HT-29 (cell line): ENCODE measurements around the gene DCAF10. TPM values are rescaled to one million over a fixed set of nuclear protein-coding genes. Genes with fewer than 3 reads are reported as not detected.
"Not testable (repeated sequence)": the region's sequence is repeated elsewhere in the genome, so short reads cannot be mapped to it uniquely, and the experiment has no call there.

Experiments used
- DNase-seq: peaks from one replicate; pipeline ENCODE4 v3.0.0-alpha.2; 2015; ENCODE audit warnings: low spot score
- total RNA-seq: library from RNA; depleted of rRNA; stranded (reverse); fragments of >200 nt; shearing (Covaris generic); gene quantifications from 2 replicates; pipeline ENCODE4 v1.2.3, GENCODE V29; 2014; rRNA removed

DCAF10 gene, protein sequence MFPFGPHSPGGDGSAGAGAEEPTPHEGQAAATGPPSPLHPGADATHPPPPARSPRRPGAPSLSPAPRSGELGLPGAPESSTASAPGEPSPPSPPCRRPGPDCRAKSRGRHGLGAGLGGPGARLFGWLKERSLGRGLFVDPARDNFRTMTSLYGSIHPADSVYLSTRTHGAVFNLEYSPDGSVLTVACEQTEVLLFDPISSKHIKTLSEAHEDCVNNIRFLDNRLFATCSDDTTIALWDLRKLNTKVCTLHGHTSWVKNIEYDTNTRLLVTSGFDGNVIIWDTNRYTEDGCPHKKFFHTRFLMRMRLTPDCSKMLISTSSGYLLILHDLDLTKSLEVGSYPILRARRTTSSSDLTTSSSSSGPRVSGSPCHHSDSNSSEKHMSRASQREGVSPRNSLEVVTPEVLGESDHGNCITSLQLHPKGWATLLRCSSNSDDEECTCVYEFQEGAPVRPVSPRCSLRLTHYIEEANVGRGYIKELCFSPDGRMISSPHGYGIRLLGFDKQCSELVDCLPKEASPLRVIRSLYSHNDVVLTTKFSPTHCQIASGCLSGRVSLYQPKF
- total RNA-seq = 5.2 and 6.0 TPM in 2 replicates

DNA sequence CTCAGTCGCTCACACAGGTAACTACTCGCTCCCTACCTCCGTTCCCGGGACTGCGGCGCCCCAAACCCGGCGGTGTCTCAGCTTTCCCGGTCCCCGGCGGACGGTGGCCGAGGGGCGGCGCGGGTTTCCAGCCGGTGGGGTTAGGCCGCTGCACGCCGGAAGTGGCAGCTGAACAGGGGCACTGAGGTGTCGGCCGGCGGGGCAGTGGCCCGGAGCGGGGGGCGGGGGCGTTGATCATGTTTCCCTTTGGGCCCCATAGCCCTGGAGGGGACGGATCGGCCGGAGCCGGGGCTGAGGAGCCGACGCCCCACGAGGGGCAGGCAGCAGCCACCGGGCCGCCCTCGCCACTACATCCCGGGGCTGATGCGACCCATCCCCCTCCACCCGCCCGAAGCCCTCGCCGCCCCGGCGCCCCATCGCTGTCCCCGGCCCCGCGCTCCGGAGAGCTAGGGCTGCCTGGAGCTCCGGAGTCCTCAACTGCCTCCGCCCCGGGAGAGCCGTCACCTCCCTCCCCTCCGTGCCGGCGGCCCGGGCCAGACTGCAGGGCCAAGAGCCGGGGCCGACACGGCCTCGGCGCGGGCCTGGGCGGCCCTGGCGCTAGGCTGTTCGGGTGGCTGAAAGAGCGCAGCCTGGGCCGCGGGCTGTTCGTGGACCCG is at the start of gene DCAF10:
TSS of gene DCAF10 (plus strand) at position 167 of the 656 bp plus-strand sequence. CDS start at position 237, 70 bp downstream.
- peak; percentile 78 for DNase-seq

GRCh38 chr9:37751186-37751585 is 49.4 kb upstream of the DCAF10 start:
- no peak for DNase-seq

DNA sequence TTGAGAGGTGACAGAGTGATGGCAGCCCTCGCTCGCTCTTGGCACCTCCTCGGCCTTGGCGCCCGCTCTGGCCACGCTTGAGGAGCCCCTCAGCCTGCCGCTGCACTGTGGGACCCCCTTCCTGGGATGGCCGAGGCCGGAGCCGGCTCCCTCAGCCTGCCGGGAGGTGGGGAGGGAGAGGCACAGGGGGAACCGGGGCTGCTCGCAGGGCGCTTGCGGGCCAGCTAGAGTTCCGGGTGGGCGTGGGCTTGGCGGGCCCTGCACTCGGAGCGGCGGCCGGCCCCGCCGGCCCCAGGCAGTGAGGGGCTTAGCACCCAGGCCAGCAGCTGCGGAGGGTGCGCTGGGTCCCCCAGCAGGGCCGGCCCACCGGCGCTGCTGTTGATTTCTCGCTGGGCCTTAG is 48.9 kb upstream of the DCAF10 start:
- DNase-seq = not testable (repeated sequence)

DNA sequence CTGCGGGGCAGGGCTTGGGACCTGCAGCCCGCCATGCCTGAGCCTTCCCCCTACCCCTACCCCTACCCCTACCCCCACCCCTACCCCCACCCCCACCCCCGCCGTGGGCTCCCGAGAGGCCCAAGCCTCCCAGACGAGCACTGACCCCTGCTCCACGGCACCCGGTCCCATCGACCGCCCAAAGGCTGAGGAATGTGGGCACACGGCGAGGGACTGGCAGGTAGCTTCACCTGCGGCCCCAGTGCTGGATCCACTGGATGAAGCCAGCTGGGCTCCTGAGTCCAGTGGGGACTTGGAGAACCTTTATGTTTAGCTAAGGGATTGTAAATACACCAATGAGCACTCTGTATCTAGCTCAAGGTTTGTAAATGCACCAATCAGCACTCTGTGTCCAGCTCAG is 48.5 kb upstream of the DCAF10 start:
- not testable (repeated sequence) for DNase-seq

DNA sequence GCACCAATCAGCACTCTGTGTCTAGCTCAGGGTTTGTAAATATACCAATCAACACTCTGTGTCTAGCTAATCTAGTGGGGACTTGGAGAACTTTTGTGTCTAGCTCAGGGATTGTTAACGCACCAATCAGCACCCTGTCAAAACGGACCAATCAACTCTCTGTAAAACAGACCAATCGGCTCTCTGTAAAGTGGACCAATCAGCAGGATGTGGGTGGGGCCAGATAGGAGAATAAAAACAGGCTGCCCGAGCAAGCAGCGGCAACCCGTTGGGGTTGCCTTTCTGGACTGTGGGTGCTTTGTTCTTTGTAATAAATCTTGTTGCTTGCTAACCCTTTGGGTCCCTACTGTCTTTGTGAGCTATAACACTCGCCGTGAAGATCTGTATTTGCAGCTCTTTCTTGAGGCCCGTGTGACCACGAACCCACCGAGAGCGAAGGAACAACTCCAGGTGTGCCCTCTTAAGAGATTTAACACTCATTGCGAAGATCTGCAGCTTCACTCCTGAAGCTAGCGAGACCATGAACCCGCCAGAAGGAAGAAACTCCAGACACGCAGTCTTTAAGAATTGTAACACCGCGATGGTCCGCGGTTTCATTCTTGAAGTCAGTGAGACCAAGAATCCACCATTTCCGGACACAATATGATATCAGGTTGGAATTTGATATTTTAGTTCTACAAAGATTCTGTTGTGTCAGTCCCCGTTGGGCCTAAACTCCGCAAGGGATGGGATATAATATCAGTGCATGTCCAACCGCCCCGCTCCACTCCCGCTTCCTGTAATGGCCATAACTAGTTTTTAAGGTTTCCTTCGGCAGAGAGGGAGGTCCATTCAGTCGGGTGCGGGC is 47.7 kb upstream of the DCAF10 start:
- no peak for DNase-seq

GRCh38 chr9:37753489-37754190 is 47.0 kb upstream of the DCAF10 start, which contains the start of gene TRMT10B:
Gene TRMT10B, plus strand, starts transcription at chr9:37753805. Its CDS starts 8,127 bp downstream, at chr9:37761932.
- DNase-seq = peak; percentile 45

- no peak for DNase-seq
Observed at GRCh38 chr9:37758747-37759146, 41.9 kb upstream of the DCAF10 start.

DNA sequence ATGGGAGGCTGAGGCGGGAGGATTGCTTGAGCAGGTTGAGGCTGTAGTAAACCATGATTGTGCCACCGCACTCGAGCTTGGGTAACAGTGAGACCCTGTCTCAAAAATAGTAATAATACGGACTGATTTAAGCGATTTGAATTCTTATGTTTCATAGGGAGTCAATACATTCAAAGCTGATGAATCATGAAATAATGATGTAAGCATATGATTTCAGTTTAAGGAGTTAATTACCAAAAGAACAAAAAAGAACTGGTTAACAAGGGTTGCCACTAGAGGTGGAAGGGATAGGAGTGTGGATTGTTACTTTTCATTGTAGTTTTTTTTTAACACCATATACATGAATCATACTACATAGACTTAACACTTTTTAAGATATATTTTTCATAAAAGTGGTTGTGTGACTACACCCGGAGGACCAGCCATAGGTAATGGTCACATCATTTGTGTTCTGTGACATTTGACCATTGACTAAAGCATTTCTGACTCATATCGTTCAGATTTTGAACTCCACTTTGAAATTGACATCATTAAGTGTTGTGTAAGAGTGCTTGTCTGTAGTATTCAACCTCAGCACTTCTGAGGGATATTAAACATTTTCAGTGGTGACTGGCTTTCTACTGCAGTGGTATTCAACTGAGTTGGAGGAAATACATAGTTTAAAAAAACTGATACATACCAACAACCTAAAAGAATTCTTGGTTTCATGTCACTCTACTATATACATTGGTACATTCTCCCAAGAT is 40.0 kb upstream of the DCAF10 start:
- no peak for DNase-seq

DNA sequence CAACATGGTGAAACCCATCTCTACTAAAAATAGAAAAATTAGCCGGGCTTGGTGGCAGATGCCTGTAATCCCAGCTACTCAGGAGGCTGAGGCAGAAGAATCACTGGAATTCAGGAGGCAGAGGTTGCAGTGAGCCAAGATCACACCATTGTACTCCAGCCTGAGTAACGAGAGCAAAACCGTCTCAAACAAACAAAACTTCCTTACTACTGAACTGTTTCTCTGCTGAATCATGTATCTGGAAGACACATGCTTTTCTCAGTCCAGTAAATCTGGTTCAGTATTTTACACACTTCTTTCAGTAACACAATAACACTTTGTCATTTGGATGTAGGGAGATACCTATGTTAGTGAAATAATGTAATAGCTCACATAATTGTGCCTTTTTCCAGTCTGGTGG is 39.1 kb upstream of the DCAF10 start:
- DNase-seq = no peak

DNA sequence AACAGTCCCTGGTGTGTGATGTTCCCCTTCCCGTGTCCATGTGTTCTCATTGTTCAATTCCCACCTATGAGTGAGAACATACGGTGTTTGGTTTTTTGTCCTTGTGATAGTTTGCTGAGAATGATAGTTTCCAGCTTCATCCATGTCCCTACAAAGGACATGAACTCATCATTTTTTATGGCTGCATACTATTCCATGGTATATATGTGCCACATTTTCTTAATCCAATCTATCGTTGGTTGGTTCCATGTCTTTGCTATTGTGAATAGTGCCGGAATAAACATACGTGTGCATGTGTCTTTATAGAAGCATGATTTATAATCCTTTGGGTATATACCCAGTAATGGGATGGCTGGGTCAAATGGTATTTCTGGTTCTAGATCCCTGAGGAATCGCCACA is 35.3 kb upstream of the DCAF10 start:
- DNase-seq = not testable (repeated sequence)

GRCh38 chr9:37769306-37769705 is 31.3 kb upstream of the DCAF10 start:
- DNase-seq = no peak

GRCh38 chr9:37769995-37770394 is 30.6 kb upstream of the DCAF10 start:
- no peak for DNase-seq

GRCh38 chr9:37775216-37775919 is 25.2 kb upstream of the DCAF10 start:
- no peak for DNase-seq

GRCh38 chr9:37776328-37776727 is 24.3 kb upstream of the DCAF10 start:
- DNase-seq = no peak

DNA sequence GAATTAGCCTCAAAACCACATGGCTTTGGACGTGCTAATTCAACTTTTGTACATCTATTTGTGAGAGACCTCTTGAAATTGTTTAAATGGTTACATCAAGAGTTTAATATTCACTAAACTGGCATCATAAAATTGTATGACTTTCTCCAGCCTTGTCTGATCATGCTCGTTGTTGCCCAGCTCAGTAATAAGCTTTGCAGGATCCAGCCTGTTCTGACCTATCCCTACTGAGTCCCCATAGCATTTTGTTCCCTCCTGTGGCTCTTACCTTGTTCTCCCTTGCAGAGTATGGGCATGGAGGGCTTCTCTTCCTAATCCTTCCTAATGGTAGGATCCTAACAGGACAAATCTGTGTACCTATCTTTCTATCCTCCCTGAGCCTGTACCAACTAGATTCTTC is 22.1 kb upstream of the DCAF10 start:
- no peak for DNase-seq

DNA sequence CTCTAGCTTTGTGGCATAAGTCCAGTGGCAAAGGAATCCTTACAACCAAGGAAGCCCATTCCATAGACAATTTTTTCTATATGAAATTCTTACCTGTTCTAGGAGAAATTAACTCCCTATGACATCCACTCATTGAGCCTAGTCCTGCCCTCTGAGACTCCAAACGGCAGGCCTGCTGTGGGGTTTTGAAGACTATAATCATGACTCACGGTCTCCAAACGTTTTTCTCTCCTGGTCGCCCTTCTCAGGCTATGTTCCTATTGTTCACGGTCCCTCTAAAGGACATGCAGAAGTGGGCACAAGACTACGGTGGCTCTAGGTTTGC is 16.3 kb upstream of the DCAF10 start:
- DNase-seq = peak; percentile 5

- peak; percentile 86 for DNase-seq
Observed at GRCh38 chr9:37784616-37785483, 15.7 kb upstream of the DCAF10 start, which contains the start of gene EXOSC3. Gene EXOSC3, minus strand, starts transcription at chr9:37785064. Its CDS starts 20 bp downstream, at chr9:37785044.

DNA sequence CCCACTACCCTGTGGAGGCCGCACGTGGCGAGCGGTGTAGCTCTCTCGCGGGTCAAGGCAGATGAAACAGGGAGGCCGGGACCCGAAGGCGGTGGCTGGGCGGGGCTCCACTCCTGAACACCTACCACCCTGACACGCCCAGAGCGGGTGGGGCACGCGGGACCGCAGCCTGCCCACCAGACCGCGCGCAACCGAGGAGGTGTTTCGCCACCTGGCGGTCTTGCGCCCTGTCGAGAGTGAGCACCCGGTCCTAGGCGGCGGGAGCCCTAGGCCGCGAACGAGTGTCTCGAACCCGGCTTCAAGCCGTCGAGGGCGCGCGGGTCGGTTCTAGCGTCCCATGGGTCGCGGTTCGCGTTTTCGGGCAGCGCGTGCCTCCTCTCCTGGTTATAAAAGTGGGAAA is 13.5 kb upstream of the DCAF10 start:
- no peak for DNase-seq

DNA sequence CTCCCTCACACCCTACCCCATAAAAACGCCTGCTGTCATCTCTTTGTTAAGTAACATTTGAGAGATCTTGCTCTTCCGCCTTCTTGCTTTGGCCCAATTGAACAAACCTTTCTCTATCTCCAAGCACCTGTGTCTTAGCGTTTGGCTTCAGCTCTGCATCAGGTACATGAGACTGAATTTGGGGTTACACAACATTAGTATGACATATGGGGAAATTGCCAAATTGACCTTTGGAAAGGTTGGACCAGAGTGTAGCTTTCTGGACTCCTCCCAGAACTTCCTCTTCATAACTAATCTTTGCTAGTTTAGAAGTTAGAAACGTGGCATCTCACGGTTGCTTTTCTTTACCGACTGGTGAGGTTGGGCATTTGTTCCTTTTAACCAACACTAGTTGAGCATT is 12.3 kb upstream of the DCAF10 start:
- DNase-seq = no peak
